Measurements from ENCODE around the gene PCSK5.

PCSK5 gene

GRCh38 chr9:76371901-76372300 is 481.4 kb downstream of the PCSK5 start:
- FAIRE-seq (no peak), DNase-seq (ENCODE audit: insufficient read length, low spot score) (no peak)

- DNase-seq (ENCODE audit: insufficient read length, low spot score): no peak
- FAIRE-seq: no peak
Measured at GRCh38 chr9:76372336-76372735, 481.9 kb downstream of the PCSK5 start.

- no peak for DNase-seq (ENCODE audit: insufficient read length, low spot score)
- no peak for FAIRE-seq
Measured at GRCh38 chr9:76373173-76373783, 482.8 kb downstream of the PCSK5 start.

GRCh38 chr9:76373784-76374474 is 483.5 kb downstream of the PCSK5 start:
- no peak for FAIRE-seq

GRCh38 chr9:76374783-76375559 is 484.5 kb downstream of the PCSK5 start:
- DNase-seq (ENCODE audit: insufficient read length, low spot score) (no peak), FAIRE-seq (no peak)

More at GRCh38 chr9:76373784-76374474, 483.5 kb downstream of the PCSK5 start:
- no peak for DNase-seq (ENCODE audit: insufficient read length, low spot score)

GRCh38 chr9:76377791-76378190 is 487.3 kb downstream of the PCSK5 start:
- FAIRE-seq (no peak), DNase-seq (ENCODE audit: insufficient read length, low spot score) (no peak)

GRCh38 chr9:76378367-76379073 is 488.0 kb downstream of the PCSK5 start:
- FAIRE-seq: no peak
- no peak for DNase-seq (ENCODE audit: insufficient read length, low spot score)

GRCh38 chr9:76379494-76379893 is 489.0 kb downstream of the PCSK5 start:
- no peak for DNase-seq (ENCODE audit: insufficient read length, low spot score)
- no peak for FAIRE-seq

GRCh38 chr9:76390656-76391055 is 500.2 kb downstream of the PCSK5 start:
- DNase-seq (ENCODE audit: insufficient read length, low spot score) (no peak), FAIRE-seq (no peak)

GRCh38 chr9:76394195-76394959 is 503.9 kb downstream of the PCSK5 start, which contains the start of gene RFK:
Gene RFK (minus strand): TSS chr9:76394426. CDS start chr9:76394171, 255 bp downstream.
- no peak for FAIRE-seq
- peak; percentile 81 for DNase-seq (ENCODE audit: insufficient read length, low spot score)

GRCh38 chr9:76394960-76395252 is 504.4 kb downstream of the PCSK5 start:
- peak; percentile 87 for FAIRE-seq

GRCh38 chr9:76395381-76395780 is 504.9 kb downstream of the PCSK5 start:
- FAIRE-seq: no peak

More at GRCh38 chr9:76394960-76395252, 504.4 kb downstream of the PCSK5 start:
- DNase-seq (ENCODE audit: insufficient read length, low spot score): peak; percentile 24

GRCh38 chr9:76396144-76396543 is 505.7 kb downstream of the PCSK5 start:
- no peak for FAIRE-seq
- DNase-seq (ENCODE audit: insufficient read length, low spot score): no peak

More at GRCh38 chr9:76395381-76395780, 504.9 kb downstream of the PCSK5 start:
- no peak for DNase-seq (ENCODE audit: insufficient read length, low spot score)

GRCh38 chr9:76396597-76396996 is 506.1 kb downstream of the PCSK5 start:
- FAIRE-seq (no peak), DNase-seq (ENCODE audit: insufficient read length, low spot score) (no peak)

GRCh38 chr9:76399856-76400255 is 509.4 kb downstream of the PCSK5 start:
- DNase-seq (ENCODE audit: insufficient read length, low spot score) (no peak), FAIRE-seq (no peak)

GRCh38 chr9:76400534-76401096 is 510.1 kb downstream of the PCSK5 start:
- FAIRE-seq: no peak
- no peak for DNase-seq (ENCODE audit: insufficient read length, low spot score)

GRCh38 chr9:76401176-76401575 is 510.7 kb downstream of the PCSK5 start:
- FAIRE-seq: no peak
- DNase-seq (ENCODE audit: insufficient read length, low spot score): no peak

GRCh38 chr9:76401580-76402354 is 511.3 kb downstream of the PCSK5 start:
- no peak for FAIRE-seq
- DNase-seq (ENCODE audit: insufficient read length, low spot score): no peak

- DNase-seq (ENCODE audit: insufficient read length, low spot score) (peak; percentile 24), FAIRE-seq (peak; percentile 97)
Measured at GRCh38 chr9:76403352-76403751, 512.9 kb downstream of the PCSK5 start.

Measured in GM19239 (cell line).